HepG2 (cell line): ENCODE measurements around the gene PUDP. TPM values are rescaled to one million over a fixed set of nuclear protein-coding genes. Genes with fewer than 3 reads are reported as not detected.

Experiments used
- ATAC-seq: fragments of 200-7000 bp; cut with Tn5 transposase; 3 replicates; pipeline ENCODE4 v1.9.1; 2020; ENCODE audit warnings: mild to moderate bottlenecking, moderate library complexity
- BruUV-seq: library from RNA; stranded (reverse); fragments of 400-500 nt; replicated peaks from 2 replicates; lab custom pipeline; 2021; lab: Mats Ljungman, UMichigan
- CTCF ChIA-PET: fragments of 300-600 bp; formaldehyde crosslinking; extraction: SDS; loops from one replicate; lab custom pipeline; 2021; ENCODE audit warnings: low total read pairs, inconsistent platforms, low intra/inter-chr PET ratio; lab: Yijun Ruan, JAX
- POLR2A ChIA-PET: fragments of 350-600 bp; sonication (Branson Sonifier 250); formaldehyde crosslinking; loops from one replicate; lab custom pipeline; 2020; ENCODE audit warnings: antibody characterized with exemption, inconsistent platforms; lab: Yijun Ruan, JAX
- DNase-seq: peaks from one replicate; pipeline ENCODE4 v3.0.0-alpha.2; 2015; ENCODE audit warnings: low spot score
- FAIRE-seq: peaks from 3 replicates; lab custom pipeline; 2011; peaks lifted over from hg19 to GRCh38; lab: Jason Lieb, UNC
- H2AFZ ChIP-seq: one replicate; pipeline ENCODE4 v1.6.1; 2011; ENCODE audit warnings: low read length, inconsistent platforms
- H3K27ac ChIP-seq: fragments of 300-600 bp; 3 replicates; pipeline ENCODE4 v1.8.0; 2011; ENCODE audit warnings: mixed run types, mild to moderate bottlenecking, mixed read lengths, low read length, inconsistent platforms; ENCODE audit not compliant: insufficient read depth; ENCODE audit errors: extremely low read length
- H3K27me3 ChIP-seq, 2 experiments: fragments of 200-600 bp in 1 of 2; 2 replicates in 1 of 2; 3 replicates in 1 of 2; pipeline versions ENCODE4 v1.6.0 to v1.8.0; 2011; ENCODE audit warnings: low read length in 2 of 2, mild to moderate bottlenecking in 2 of 2, moderate library complexity in 2 of 2, inconsistent platforms in 1 of 2; ENCODE audit not compliant: insufficient read depth in 2 of 2, control insufficient read depth in 1 of 2
- H3K36me3 ChIP-seq, 2 experiments: fragments of 200-600 bp in 1 of 2; replicated peaks in 1 of 2; 2 replicates in 1 of 2; 3 replicates in 1 of 2; pipeline versions ENCODE4 v1.5.1 to v1.8.0; 2011; ENCODE audit warnings: low read length in 2 of 2, inconsistent platforms in 1 of 2; ENCODE audit not compliant: insufficient read depth in 2 of 2, control insufficient read depth in 1 of 2
- H3K4me1 ChIP-seq: 2 replicates; pipeline ENCODE4 v1.5.1; 2012; ENCODE audit warnings: low read length, inconsistent platforms; ENCODE audit not compliant: insufficient read depth
- H3K4me2 ChIP-seq: 2 replicates; pipeline ENCODE4 v1.6.0; 2011; ENCODE audit warnings: low read depth, low read length, inconsistent platforms
- H3K4me3 ChIP-seq, 3 experiments: fragments of 200-600 bp in 1 of 3; sonication (generic), shearing (Covaris generic) in 1 of 3; replicated peaks in 1 of 3; 2 replicates each; pipeline ENCODE4 v1.5.1; 2011 to 2016; ENCODE audit warnings: low read length in 3 of 3, inconsistent platforms in 2 of 3, low read depth in 2 of 3, mild to moderate bottlenecking in 2 of 3, control low read depth in 1 of 3, mixed read lengths in 1 of 3; ENCODE audit not compliant: insufficient read depth in 1 of 3
- H3K79me2 ChIP-seq: one replicate; pipeline ENCODE4 v1.6.1; 2011; ENCODE audit warnings: low read length, inconsistent platforms; ENCODE audit not compliant: insufficient read depth
- H3K9ac ChIP-seq: 2 replicates; pipeline ENCODE4 v1.6.0; 2011; ENCODE audit warnings: mild to moderate bottlenecking, low read depth, low read length, inconsistent platforms; ENCODE audit not compliant: insufficient read depth
- H3K9me3 ChIP-seq: 2 replicates; pipeline ENCODE4 v1.5.1; 2012; ENCODE audit warnings: mild to moderate bottlenecking, low read length
- H4K20me1 ChIP-seq: 2 replicates; pipeline ENCODE4 v1.6.0; 2011; ENCODE audit warnings: inconsistent platforms, mild to moderate bottlenecking, low read length, moderate library complexity; ENCODE audit not compliant: insufficient read depth
- ATF4 ChIP-seq, 2 experiments: fragments of 450-650 bp in 1 of 2; sonication (generic) in 1 of 2; formaldehyde crosslinking; IDR thresholded peaks; 2 replicates each; pipeline versions ENCODE4 v1.5.0 to v1.8.0; 2020 to 2022; ENCODE audit warnings: mild to moderate bottlenecking in 1 of 2, missing genetic modification reagents in 1 of 2
- BORCS8-MEF2B ChIP-seq: sonication (generic); formaldehyde crosslinking; IDR thresholded peaks from 2 replicates; pipeline ENCODE4 v1.8.0; 2022; ENCODE audit warnings: mild to moderate bottlenecking, missing genetic modification reagents
- ETV6 ChIP-seq: sonication (generic); formaldehyde crosslinking; conservative IDR thresholded peaks from 2 replicates; pipeline ENCODE4 v1.4.0; 2020; ENCODE audit warnings: missing genetic modification reagents
- HNF1A ChIP-seq, 2 experiments: sonication (generic) in 1 of 2; formaldehyde crosslinking in 1 of 2; IDR thresholded peaks; 2 replicates each; pipeline versions ENCODE4 v1.4.0 to v1.6.1; 2016 to 2020; ENCODE audit warnings: borderline replicate concordance in 1 of 2, low read depth in 1 of 2, mild to moderate bottlenecking in 1 of 2, missing genetic modification reagents in 1 of 2
- HNRNPL ChIP-seq: fragments of 200-400 bp; formaldehyde crosslinking; IDR thresholded peaks from 2 replicates; pipeline ENCODE4 v1.6.1; 2017; ENCODE audit warnings: mild to moderate bottlenecking, low read depth, low read length
- JUND ChIP-seq: sonication (generic); formaldehyde crosslinking; IDR thresholded peaks from 2 replicates; pipeline ENCODE4 v1.8.0; 2022; ENCODE audit warnings: mild to moderate bottlenecking, missing genetic modification reagents
- MED8 ChIP-seq: sonication (generic); formaldehyde crosslinking; IDR thresholded peaks from 2 replicates; pipeline ENCODE4 v1.8.1; 2023; ENCODE audit warnings: mild to moderate bottlenecking, missing genetic modification reagents; ENCODE audit not compliant: insufficient replicate concordance
- RBFOX2 ChIP-seq: fragments of 200-400 bp; formaldehyde crosslinking; IDR thresholded peaks from 2 replicates; pipeline ENCODE4 v1.6.1; 2017; ENCODE audit warnings: low read depth, mild to moderate bottlenecking, low read length
- RXRB ChIP-seq: IDR thresholded peaks from 2 replicates; pipeline ENCODE4 v1.6.1; 2016; ENCODE audit warnings: borderline replicate concordance, missing genetic modification reagents, missing compliant biosample characterization
- SIN3A ChIP-seq: IDR thresholded peaks from 2 replicates; pipeline ENCODE4 v1.6.1; 2011; ENCODE audit warnings: low read depth, mild to moderate bottlenecking, control low read depth, low read length, borderline replicate concordance
- SMC3 ChIP-seq: IDR thresholded peaks from 2 replicates; pipeline ENCODE4 v1.6.1; 2011; ENCODE audit warnings: low read length, improper control_type of control experiment
- XRCC5 ChIP-seq: fragments of 200-400 bp; formaldehyde crosslinking; optimal IDR thresholded peaks from 2 replicates; pipeline ENCODE3; 2017; ENCODE audit warnings: mild to moderate bottlenecking, low read length
- YEATS4 ChIP-seq: sonication (generic); formaldehyde crosslinking; IDR thresholded peaks from 2 replicates; pipeline ENCODE4 v1.4.0; 2020; ENCODE audit warnings: missing genetic modification reagents, borderline replicate concordance
- ZNF687 ChIP-seq: sonication (generic); formaldehyde crosslinking; IDR thresholded peaks from 2 replicates; pipeline ENCODE4 v1.5.1; 2020; ENCODE audit warnings: mild to moderate bottlenecking, missing genetic modification reagents, moderate library complexity
- ZNF740 ChIP-seq: sonication (generic); formaldehyde crosslinking; IDR thresholded peaks from 2 replicates; pipeline ENCODE4 v1.4.0; 2020; ENCODE audit warnings: missing genetic modification reagents
- WGBS: methylation state at CpG from one replicate; pipeline ENCODE4 v1.1.6; 2017; ENCODE audit warnings: low lambda C conversion rate; 5-methylcytosine and 5-hydroxymethylcytosine counted together
- in situ Hi-C: cut with HindIII; loops from 2 replicates; pipeline ENCODE4 v1.10.0; 2017; ENCODE audit warnings: low pct_unique_long_range_greater_than_20kb; ENCODE audit not compliant: extremely low pct_ligation_motif_present
- intact Hi-C: fragments of 100-400 bp; cut with micrococcal nuclease; formaldehyde crosslinking; loops from one replicate; pipeline ENCODE4 v1.10.0; 2022; ENCODE audit not compliant: unreplicated experiment
- polyA plus RNA-seq, 8 experiments: library from polyadenylated mRNA; depleted of rRNA in 3 of 8; stranded (reverse) in 7 of 8; unstranded in 1 of 8; fragments of >200 nt; fragmentation: Illumina TruSeq in 4 of 8; extraction: Trizol in 4 of 8; gene quantifications; 2 replicates each; pipeline versions ENCODE4 v1.2.1 to v1.2.3, GENCODE V29; 2011 to 2016; ENCODE audit warnings: low read depth in 4 of 8, missing spikeins in 1 of 8, mixed read lengths in 1 of 8; ENCODE audit not compliant: insufficient read depth in 1 of 8
- total RNA-seq, 5 experiments: library from RNA; depleted of rRNA; stranded (reverse); fragments of >200 nt; fragmentation: Illumina TruSeq; extraction: Trizol; gene quantifications; 2 replicates each; pipeline ENCODE4 v1.2.3, GENCODE V29; 2016; ENCODE audit warnings: low read depth in 1 of 5

Gene PUDP
- total and polyA plus RNA-seq, 2 of the 13 experiments (the other 11 are each of a cell fraction or from before 2014, with no cell fraction given), result 7.5 to 23.5 TPM

- CTCF ChIA-PET, result no interaction called here
- Histone ChIP-seq H3K9me3 (no peaks in the 10 kb centered on the region), H3K4me2 (no peak overlapping the region), H3K79me2 (no peaks in the 10 kb centered on the region), H4K20me1 (no peaks in the 10 kb centered on the region), H2AFZ (no peak overlapping the region), H3K27ac (no peak overlapping the region), H3K4me1 (no peaks in the 10 kb centered on the region), H3K27me3 (no peaks in the 10 kb centered on the region), H3K9ac (no peak overlapping the region), H3K36me3 (no peaks in the 10 kb centered on the region; a peak in 1 of 5 replicates), H3K4me3 (no peak overlapping the region)
- WGBS, result 98% methylated on average over 4 of the region's 7 CpGs
- FAIRE-seq (no peak), ATAC-seq (no peak), DNase-seq (no peak)
- no TSS peak for BruUV-seq
- POLR2A ChIA-PET, result no interaction called here
- in situ Hi-C loops (no loop called here), intact Hi-C loops (no loop called here)
- TF ChIP-seq SIN3A, result no peak
- no peak for TF ChIP-seq ZNF687 (CRISPR knock-in tag)
- TF ChIP-seq YEATS4, result no peak
- no peak for TF ChIP-seq RBFOX2
- TF ChIP-seq XRCC5, result no peak
- no peak for TF ChIP-seq JUND
- TF ChIP-seq ETV6 (CRISPR knock-in tag), result no peak
- TF ChIP-seq HNRNPL, result no peak
- no peak for TF ChIP-seq SMC3
- no peak for TF ChIP-seq MED8 (CRISPR knock-in tag)
- TF ChIP-seq ATF4 (CRISPR knock-in tag; IDR thresholded peaks at IDR 0.05), result no peak
- TF ChIP-seq BORCS8-MEF2B (CRISPR knock-in tag), result no peak
- TF ChIP-seq ZNF740 (CRISPR knock-in tag), result no peak
- TF ChIP-seq HNF1A (IDR thresholded peaks at IDR 0.05; ENCODE audit: low read depth), result no peak
- TF ChIP-seq HNF1A (CRISPR knock-in tag; IDR thresholded peaks at IDR 0.05; ENCODE audit: borderline replicate concordance), result no peak
- no peak for TF ChIP-seq RXRB (CRISPR knock-in tag)
Measured at GRCh38 chrX:7100022-7100421, 47.9 kb downstream of the PUDP start.
